Measurements from ENCODE around the gene KIAA0825.

DNA sequence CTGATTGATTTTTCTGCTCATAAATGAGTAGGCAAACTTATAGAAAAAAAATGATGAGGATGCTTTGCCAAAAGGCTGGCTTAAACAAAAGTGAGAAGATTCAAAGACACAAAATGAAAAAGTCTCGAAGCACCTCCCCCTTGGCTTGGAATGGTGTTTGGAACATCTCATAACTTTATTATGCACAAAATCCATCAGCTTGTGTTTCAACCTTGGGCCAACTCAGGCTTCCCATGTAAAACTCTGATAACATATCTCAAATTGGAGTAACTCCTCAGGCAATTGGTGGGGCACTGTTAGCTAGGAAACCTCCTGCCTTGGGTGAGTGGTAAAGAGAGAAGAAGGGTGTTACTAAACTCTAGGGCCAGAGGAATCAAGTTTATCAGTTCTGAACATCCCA is 176.3 kb downstream of the KIAA0825 start:
- no peak for TF ChIP-seq CTCF (conservative IDR thresholded peaks at IDR 0.05 in 1 of 2, IDR thresholded peaks at IDR 0.05 in 1 of 2; ENCODE audit: extremely low read depth in 1 of 2, insufficient read depth in 1 of 2, low read depth in 1 of 2, low read length in 2 of 2)
- no peak for TF ChIP-seq EZH2 (IDR thresholded peaks at IDR 0.05; ENCODE audit: borderline replicate concordance, low read length)
